DND-41 (cell line): ENCODE measurements around the gene KRTAP9-6.

Source experiments
- EZH2 ChIP-seq: IDR thresholded peaks from 3 replicates; pipeline ENCODE4 v1.6.1; 2012; ENCODE audit warnings: borderline replicate concordance, low read depth, mild to moderate bottlenecking, moderate library complexity, low read length, inconsistent platforms; ENCODE audit not compliant: severe bottlenecking
- TF ChIP-seq, protein P1 (sequence below): IDR thresholded peaks from 2 replicates; pipeline ENCODE4 v1.5.1; 2012; ENCODE audit warnings: borderline replicate concordance, low read length, moderate library complexity, mild to moderate bottlenecking; ENCODE audit not compliant: poor library complexity, severe bottlenecking; ENCODE audit errors: extremely low read depth

DNA sequence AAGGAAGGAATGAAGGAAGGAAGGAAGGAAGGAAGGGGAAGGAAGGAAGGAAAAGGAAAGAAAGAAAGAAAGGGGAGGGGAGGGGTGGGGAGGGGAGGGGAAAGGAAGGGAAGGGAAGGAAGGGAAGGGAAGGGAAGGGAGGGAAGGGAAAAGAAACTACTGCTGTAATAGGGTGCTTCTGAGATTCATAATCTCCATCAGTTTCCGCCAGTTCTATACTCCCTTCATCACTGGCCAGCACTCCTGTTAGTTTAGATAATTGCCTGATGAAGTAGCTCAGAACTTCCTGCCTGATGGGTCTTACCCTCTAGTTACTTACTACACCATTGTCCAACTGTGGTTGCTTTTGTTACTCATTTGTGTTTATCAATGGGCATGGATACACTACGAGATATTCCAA lies 2.0 kb upstream of the KRTAP9-6 start:
- TF ChIP-seq, protein P1, sequence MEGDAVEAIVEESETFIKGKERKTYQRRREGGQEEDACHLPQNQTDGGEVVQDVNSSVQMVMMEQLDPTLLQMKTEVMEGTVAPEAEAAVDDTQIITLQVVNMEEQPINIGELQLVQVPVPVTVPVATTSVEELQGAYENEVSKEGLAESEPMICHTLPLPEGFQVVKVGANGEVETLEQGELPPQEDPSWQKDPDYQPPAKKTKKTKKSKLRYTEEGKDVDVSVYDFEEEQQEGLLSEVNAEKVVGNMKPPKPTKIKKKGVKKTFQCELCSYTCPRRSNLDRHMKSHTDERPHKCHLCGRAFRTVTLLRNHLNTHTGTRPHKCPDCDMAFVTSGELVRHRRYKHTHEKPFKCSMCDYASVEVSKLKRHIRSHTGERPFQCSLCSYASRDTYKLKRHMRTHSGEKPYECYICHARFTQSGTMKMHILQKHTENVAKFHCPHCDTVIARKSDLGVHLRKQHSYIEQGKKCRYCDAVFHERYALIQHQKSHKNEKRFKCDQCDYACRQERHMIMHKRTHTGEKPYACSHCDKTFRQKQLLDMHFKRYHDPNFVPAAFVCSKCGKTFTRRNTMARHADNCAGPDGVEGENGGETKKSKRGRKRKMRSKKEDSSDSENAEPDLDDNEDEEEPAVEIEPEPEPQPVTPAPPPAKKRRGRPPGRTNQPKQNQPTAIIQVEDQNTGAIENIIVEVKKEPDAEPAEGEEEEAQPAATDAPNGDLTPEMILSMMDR, result no peak
- TF ChIP-seq EZH2, result no peak
